OCI-LY3 (cell line): Measurements from ENCODE around the gene GPR158.

ENCODE experiments used
- EZH2phosphoT487 ChIP-seq: fragments of 200-600 bp; shearing (Covaris generic); IDR thresholded peaks from 2 replicates; pipeline ENCODE4 v1.6.1; 2018; ENCODE audit warnings: antibody characterized with exemption, mixed run types, low read depth
- TF ChIP-seq, protein P1 (sequence below): fragments of 200-600, 300-600 bp; sonication (generic); IDR thresholded peaks from 2 replicates; pipeline ENCODE4 v1.5.1; 2014; ENCODE audit warnings: antibody characterized with exemption, low read length, low read depth

GRCh38 chr10:25382029-25382810 is 207.4 kb downstream of the GPR158 start:
- TF ChIP-seq, protein P1, sequence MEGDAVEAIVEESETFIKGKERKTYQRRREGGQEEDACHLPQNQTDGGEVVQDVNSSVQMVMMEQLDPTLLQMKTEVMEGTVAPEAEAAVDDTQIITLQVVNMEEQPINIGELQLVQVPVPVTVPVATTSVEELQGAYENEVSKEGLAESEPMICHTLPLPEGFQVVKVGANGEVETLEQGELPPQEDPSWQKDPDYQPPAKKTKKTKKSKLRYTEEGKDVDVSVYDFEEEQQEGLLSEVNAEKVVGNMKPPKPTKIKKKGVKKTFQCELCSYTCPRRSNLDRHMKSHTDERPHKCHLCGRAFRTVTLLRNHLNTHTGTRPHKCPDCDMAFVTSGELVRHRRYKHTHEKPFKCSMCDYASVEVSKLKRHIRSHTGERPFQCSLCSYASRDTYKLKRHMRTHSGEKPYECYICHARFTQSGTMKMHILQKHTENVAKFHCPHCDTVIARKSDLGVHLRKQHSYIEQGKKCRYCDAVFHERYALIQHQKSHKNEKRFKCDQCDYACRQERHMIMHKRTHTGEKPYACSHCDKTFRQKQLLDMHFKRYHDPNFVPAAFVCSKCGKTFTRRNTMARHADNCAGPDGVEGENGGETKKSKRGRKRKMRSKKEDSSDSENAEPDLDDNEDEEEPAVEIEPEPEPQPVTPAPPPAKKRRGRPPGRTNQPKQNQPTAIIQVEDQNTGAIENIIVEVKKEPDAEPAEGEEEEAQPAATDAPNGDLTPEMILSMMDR = no peak
- TF ChIP-seq EZH2phosphoT487 = no peak
